Common myeloid progenitor, CD34-positive (primary cell): ENCODE measurements around the gene RNASEH1.

Source experiments
- CTCF ChIA-PET: fragments of 350-600 bp; sonication (Branson Sonifier 250); formaldehyde crosslinking; loops from one replicate; lab custom pipeline; 2021; ENCODE audit warnings: antibody characterized with exemption; lab: Charles Lee
- POLR2A ChIA-PET: fragments of 350-600 bp; sonication (Branson Sonifier 250); formaldehyde crosslinking; loops from one replicate; lab custom pipeline; 2021; ENCODE audit warnings: antibody characterized with exemption; lab: Charles Lee
- DNase-seq, 3 donors: peaks; one replicate each; pipeline versions ENCODE4 v3.0.0 to v3.0.0-alpha.2; 2013
- H3K27ac ChIP-seq, 2 experiments: 1 replicate in 1 of 2; 2 replicates in 1 of 2; pipeline ENCODE4 v1.7.0; 2013; ENCODE audit warnings: inconsistent platforms in 2 of 2, low read length in 2 of 2, mild to moderate bottlenecking in 2 of 2, low read depth in 1 of 2, moderate library complexity in 1 of 2; ENCODE audit not compliant: severe bottlenecking in 2 of 2, insufficient read depth in 1 of 2, poor library complexity in 1 of 2
- H3K27me3 ChIP-seq, 5 experiments: replicated peaks in 2 of 5; 1 replicate in 3 of 5; 2 replicates in 2 of 5; pipeline versions ENCODE4 v1.6.1 to v1.7.0; 2013; ENCODE audit warnings: low read length in 4 of 5, mild to moderate bottlenecking in 2 of 5, moderate library complexity in 2 of 5, inconsistent platforms in 1 of 5; ENCODE audit not compliant: insufficient read depth in 5 of 5, control insufficient read depth in 4 of 5
- H3K36me3 ChIP-seq, 4 experiments: 1 replicate in 2 of 4; 2 replicates in 2 of 4; pipeline versions ENCODE4 v1.6.1 to v1.7.0; 2013; ENCODE audit warnings: low read length in 3 of 4, control low read depth in 1 of 4, mild to moderate bottlenecking in 1 of 4; ENCODE audit not compliant: control insufficient read depth in 4 of 4, insufficient read depth in 4 of 4
- H3K4me1 ChIP-seq, 4 experiments: 1 replicate in 3 of 4; 2 replicates in 1 of 4; pipeline versions ENCODE4 v1.6.1 to v1.7.1; 2013; ENCODE audit warnings: low read length in 3 of 4, mild to moderate bottlenecking in 3 of 4, control low read depth in 1 of 4, inconsistent platforms in 1 of 4, moderate library complexity in 1 of 4; ENCODE audit not compliant: control insufficient read depth in 4 of 4, insufficient read depth in 4 of 4; ENCODE audit errors: control extremely low read depth in 1 of 4
- H3K4me3 ChIP-seq, 7 experiments: 1 replicate in 4 of 7; 2 replicates in 3 of 7; pipeline versions ENCODE4 v1.5.1 to v1.7.0; 2013; ENCODE audit warnings: mild to moderate bottlenecking in 7 of 7, low read length in 6 of 7, moderate library complexity in 6 of 7, inconsistent platforms in 2 of 7, low read depth in 2 of 7, control low read depth in 1 of 7; ENCODE audit not compliant: insufficient read depth in 4 of 7, control insufficient read depth in 1 of 7; ENCODE audit errors: extremely low read depth in 1 of 7
- H3K9me3 ChIP-seq, 5 experiments: 1 replicate in 4 of 5; 2 replicates in 1 of 5; pipeline versions ENCODE4 v1.6.1 to v1.7.1; 2013; ENCODE audit warnings: low read length in 4 of 5, mild to moderate bottlenecking in 2 of 5, inconsistent platforms in 1 of 5, low read depth in 1 of 5, moderate library complexity in 1 of 5; ENCODE audit not compliant: control insufficient read depth in 4 of 5, insufficient read depth in 2 of 5; ENCODE audit errors: control extremely low read depth in 1 of 5
- WGBS: methylation state at CpG from one replicate; pipeline ENCODE4 v1.1.5; 2013; ENCODE audit not compliant: insufficient coverage; 5-methylcytosine and 5-hydroxymethylcytosine counted together

Gene RNASEH1

GRCh38 chr2:3597567-3597966 lies 39.4 kb upstream of the RNASEH1 start:
- POLR2A ChIA-PET, result no interaction called here
- no peaks in the 10 kb centered on the region for H3K9me3 ChIP-seq
- H3K4me1 ChIP-seq, result peaks cover 0 to 4% (median 2%) of the 10 kb centered on the region in 4 experiments
- no peak for DNase-seq
- CTCF ChIA-PET, result no interaction called here
- no peak overlapping the region for H3K27ac ChIP-seq
- H3K36me3 ChIP-seq, result no peaks in the 10 kb centered on the region
- no peak overlapping the region for H3K4me3 ChIP-seq
- peaks cover 0 to 8% (median 0%) of the 10 kb centered on the region in 5 experiments for H3K27me3 ChIP-seq
- WGBS, result 80% methylated on average over 1 of the region's 6 CpGs

- H3K4me1 ChIP-seq, result peaks cover 0 to 4% (median 2%) of the 10 kb centered on the region in 4 experiments
- no peak overlapping the region for H3K4me3 ChIP-seq
- H3K27me3 ChIP-seq, result peaks cover 0 to 8% (median 0%) of the 10 kb centered on the region in 5 experiments
- H3K27ac ChIP-seq, result no peak overlapping the region
- CTCF ChIA-PET, result no interaction called here
- H3K9me3 ChIP-seq, result no peaks in the 10 kb centered on the region
- H3K36me3 ChIP-seq, result no peaks in the 10 kb centered on the region
- DNase-seq, result no peak
- POLR2A ChIA-PET, result no interaction called here
- 96% methylated on average over 15 of the region's 16 CpGs for WGBS
Observed at GRCh38 chr2:3596901-3597417, 38.8 kb upstream of the RNASEH1 start.

- POLR2A ChIA-PET, result no interaction called here
- peak in 2 of 3 donors; percentile 64 to 65 for DNase-seq
- no peaks in the 10 kb centered on the region for H3K9me3 ChIP-seq
Observed at GRCh38 chr2:3595985-3596384, 37.9 kb upstream of the RNASEH1 start.

GRCh38 chr2:3595404-3595803 lies 37.3 kb upstream of the RNASEH1 start:
- DNase-seq, result no peak
- no peak overlapping the region for H3K27ac ChIP-seq
- H3K27me3 ChIP-seq, result peaks cover 0 to 8% (median 0%) of the 10 kb centered on the region in 5 experiments
- no peaks in the 10 kb centered on the region for H3K36me3 ChIP-seq
- H3K9me3 ChIP-seq, result no peaks in the 10 kb centered on the region
- H3K4me3 ChIP-seq, result no peak overlapping the region
- ChIA-PET CTCF (interaction anchor here (0.5 to 0.8 kb wide), 2 partner anchors 61 to 176 kb away, joined by 3 read pairs; no protein-coding TSS in a partner anchor), POLR2A (no interaction called here)
- H3K4me1 ChIP-seq, result peaks cover 0 to 4% (median 2%) of the 10 kb centered on the region in 4 experiments
- WGBS, result 96% methylated on average over 11 of the region's 11 CpGs

More at GRCh38 chr2:3595985-3596384, 37.9 kb upstream of the RNASEH1 start:
- no peaks in the 10 kb centered on the region for H3K36me3 ChIP-seq
- H3K4me3 ChIP-seq, result no peak overlapping the region
- H3K27ac ChIP-seq, result no peak overlapping the region
- H3K27me3 ChIP-seq, result peaks cover 0 to 8% (median 0%) of the 10 kb centered on the region in 5 experiments
- WGBS, result 86% methylated on average over 6 of the region's 6 CpGs
- CTCF ChIA-PET, result interaction anchor here (0.8 kb wide), 1 partner anchor 60 kb away, joined by 3 read pairs; no protein-coding TSS in a partner anchor
- peaks cover 0 to 4% (median 2%) of the 10 kb centered on the region in 4 experiments for H3K4me1 ChIP-seq

GRCh38 chr2:3594493-3595281 lies 36.6 kb upstream of the RNASEH1 start, which contains the start of gene COLEC11:
COLEC11 (plus strand) TSS chr2:3595112; CDS start chr2:3604341, 9,229 bp downstream.
- no peak for DNase-seq
- WGBS, result 52% methylated on average over 34 of the region's 40 CpGs
- ChIA-PET POLR2A (no interaction called here), CTCF (interaction anchor here (0.5 kb wide), 1 partner anchor 175 kb away, joined by 3 read pairs; no protein-coding TSS in a partner anchor)
- Histone ChIP-seq H3K36me3 (no peaks in the 10 kb centered on the region), H3K4me3 (peak within 1 kb of the TSS in 2 of 7 experiments; percentile 11 to 36), H3K4me1 (peaks cover 0 to 4% (median 2%) of the 10 kb centered on the region in 4 experiments), H3K9me3 (no peaks in the 10 kb centered on the region), H3K27me3 (peaks cover 0 to 8% (median 0%) of the 10 kb centered on the region in 5 experiments), H3K27ac (no peak within 1 kb of the TSS)

- WGBS, result 97% methylated on average over 9 of the region's 11 CpGs
- no peak overlapping the region for H3K4me3 ChIP-seq
- POLR2A ChIA-PET, result no interaction called here
- no peaks in the 10 kb centered on the region for H3K4me1 ChIP-seq
- H3K27ac ChIP-seq, result no peak overlapping the region
- H3K36me3 ChIP-seq, result peaks cover 0 to 19% (median 10%) of the 10 kb centered on the region in 4 experiments
- CTCF ChIA-PET, result no interaction called here
- no peaks in the 10 kb centered on the region for H3K27me3 ChIP-seq
- DNase-seq, result no peak
- H3K9me3 ChIP-seq, result no peaks in the 10 kb centered on the region
Observed at GRCh38 chr2:3589086-3589485, 31.0 kb upstream of the RNASEH1 start.

GRCh38 chr2:3588084-3588483 lies 30.0 kb upstream of the RNASEH1 start:
- POLR2A ChIA-PET, result no interaction called here
- no peaks in the 10 kb centered on the region for H3K9me3 ChIP-seq
- WGBS, result 92% methylated on average over 5 of the region's 7 CpGs
- CTCF ChIA-PET, result no interaction called here
- no peak overlapping the region for H3K27ac ChIP-seq
- H3K4me3 ChIP-seq, result no peak overlapping the region
- no peaks in the 10 kb centered on the region for H3K4me1 ChIP-seq
- peaks cover 3 to 29% (median 13%) of the 10 kb centered on the region in 4 experiments for H3K36me3 ChIP-seq
- DNase-seq, result no peak
- no peaks in the 10 kb centered on the region for H3K27me3 ChIP-seq
